GM12878 (cell line): ENCODE results near the gene IL6R.

Experiments
- CHD4 ChIP-seq: fragments of 200-600 bp; sonication (generic); IDR thresholded peaks from 2 replicates; pipeline ENCODE4 v1.6.1; 2016; ENCODE audit warnings: mild to moderate bottlenecking
- CTCF ChIP-seq, 3 experiments: IDR thresholded peaks in 2 of 3; conservative IDR thresholded peaks in 1 of 3; 2 replicates each; pipeline ENCODE4 v1.5.1; 2011; ENCODE audit warnings: low read depth in 3 of 3, low read length in 3 of 3, mild to moderate bottlenecking in 3 of 3, control low read depth in 2 of 3, moderate library complexity in 2 of 3, inconsistent platforms in 1 of 3, mixed read lengths in 1 of 3; ENCODE audit not compliant: control insufficient read depth in 2 of 3, insufficient read depth in 1 of 3; ENCODE audit errors: extremely low read depth in 1 of 3
- HDAC2 ChIP-seq: fragments of 200-600 bp; sonication (generic); IDR thresholded peaks from 2 replicates; pipeline ENCODE4 v1.6.1; 2017
- MYB ChIP-seq: fragments of 150-350 bp; IDR thresholded peaks from 2 replicates; pipeline ENCODE4 v1.6.1; 2014; ENCODE audit warnings: mild to moderate bottlenecking, low read depth, low read length, borderline replicate concordance
- POLR2A ChIP-seq: IDR thresholded peaks from 2 replicates; pipeline ENCODE4 v1.6.1; 2011; ENCODE audit warnings: low read depth, mild to moderate bottlenecking, low read length
- POLR2AphosphoS5 ChIP-seq: IDR thresholded peaks from 2 replicates; pipeline ENCODE4 v1.6.1; 2011; ENCODE audit warnings: mild to moderate bottlenecking, low read length, inconsistent platforms
- SIN3A ChIP-seq: IDR thresholded peaks from 2 replicates; pipeline ENCODE4 v1.6.1; 2012; ENCODE audit warnings: low read depth, low read length, improper control_type of control experiment
- SP1 ChIP-seq: IDR thresholded peaks from one replicate; pipeline ENCODE4 v1.6.1; 2011; ENCODE audit warnings: low read depth, low read length
- SREBF2 ChIP-seq: IDR thresholded peaks from 2 replicates; pipeline ENCODE4 v1.6.1; 2012; ENCODE audit warnings: mild to moderate bottlenecking, low read length
- STAT3 ChIP-seq: IDR thresholded peaks from 2 replicates; pipeline ENCODE4 v1.6.1; 2011; ENCODE audit warnings: low read depth, low read length, improper control_type of control experiment
- SUPT20H ChIP-seq: IDR thresholded peaks from 2 replicates; pipeline ENCODE4 v1.6.1; 2011; ENCODE audit warnings: low read depth, mild to moderate bottlenecking, low read length, moderate library complexity, borderline replicate concordance; ENCODE audit not compliant: control insufficient read depth
- YY1 ChIP-seq: IDR thresholded peaks from 2 replicates; pipeline ENCODE4 v1.6.1; 2011; ENCODE audit warnings: low read depth, mild to moderate bottlenecking, low read length
- TF ChIP-seq, protein P1 (sequence below): IDR thresholded peaks from 2 replicates; pipeline ENCODE4 v1.6.1; 2011; ENCODE audit warnings: low read depth, low read length, improper control_type of control experiment, borderline replicate concordance
- TF ChIP-seq, protein P2 (sequence below): IDR thresholded peaks from 2 replicates; pipeline ENCODE4 v1.6.1; 2012; ENCODE audit warnings: low read length, inconsistent platforms

- TF ChIP-seq YY1 (no peak), SIN3A (no peak), SP1 (no peak), SREBF2 (no peak), CTCF (IDR thresholded peaks at IDR 0.05 in 2 of 3, conservative IDR thresholded peaks at IDR 0.05 in 1 of 3; ENCODE audit: control insufficient read depth in 2 of 3, extremely low read depth in 1 of 3, insufficient read depth in 1 of 3, low read depth in 3 of 3, low read length in 3 of 3) (peak; percentile 31 to 57 (median 45)), SUPT20H (no peak), HDAC2 (no peak), STAT3 (no peak), POLR2A (no peak), CHD4 (no peak), POLR2AphosphoS5 (no peak), MYB (no peak)
- TF ChIP-seq, protein P1, sequence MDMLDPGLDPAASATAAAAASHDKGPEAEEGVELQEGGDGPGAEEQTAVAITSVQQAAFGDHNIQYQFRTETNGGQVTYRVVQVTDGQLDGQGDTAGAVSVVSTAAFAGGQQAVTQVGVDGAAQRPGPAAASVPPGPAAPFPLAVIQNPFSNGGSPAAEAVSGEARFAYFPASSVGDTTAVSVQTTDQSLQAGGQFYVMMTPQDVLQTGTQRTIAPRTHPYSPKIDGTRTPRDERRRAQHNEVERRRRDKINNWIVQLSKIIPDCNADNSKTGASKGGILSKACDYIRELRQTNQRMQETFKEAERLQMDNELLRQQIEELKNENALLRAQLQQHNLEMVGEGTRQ = no peak
- TF ChIP-seq, protein P2, sequence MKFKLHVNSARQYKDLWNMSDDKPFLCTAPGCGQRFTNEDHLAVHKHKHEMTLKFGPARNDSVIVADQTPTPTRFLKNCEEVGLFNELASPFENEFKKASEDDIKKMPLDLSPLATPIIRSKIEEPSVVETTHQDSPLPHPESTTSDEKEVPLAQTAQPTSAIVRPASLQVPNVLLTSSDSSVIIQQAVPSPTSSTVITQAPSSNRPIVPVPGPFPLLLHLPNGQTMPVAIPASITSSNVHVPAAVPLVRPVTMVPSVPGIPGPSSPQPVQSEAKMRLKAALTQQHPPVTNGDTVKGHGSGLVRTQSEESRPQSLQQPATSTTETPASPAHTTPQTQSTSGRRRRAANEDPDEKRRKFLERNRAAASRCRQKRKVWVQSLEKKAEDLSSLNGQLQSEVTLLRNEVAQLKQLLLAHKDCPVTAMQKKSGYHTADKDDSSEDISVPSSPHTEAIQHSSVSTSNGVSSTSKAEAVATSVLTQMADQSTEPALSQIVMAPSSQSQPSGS = no peak
These were observed 37.0 kb downstream of the IL6R start for GRCh38 chr1:154442006-154442740.
